ENCODE measurements around the gene DNAL4.

DNA sequence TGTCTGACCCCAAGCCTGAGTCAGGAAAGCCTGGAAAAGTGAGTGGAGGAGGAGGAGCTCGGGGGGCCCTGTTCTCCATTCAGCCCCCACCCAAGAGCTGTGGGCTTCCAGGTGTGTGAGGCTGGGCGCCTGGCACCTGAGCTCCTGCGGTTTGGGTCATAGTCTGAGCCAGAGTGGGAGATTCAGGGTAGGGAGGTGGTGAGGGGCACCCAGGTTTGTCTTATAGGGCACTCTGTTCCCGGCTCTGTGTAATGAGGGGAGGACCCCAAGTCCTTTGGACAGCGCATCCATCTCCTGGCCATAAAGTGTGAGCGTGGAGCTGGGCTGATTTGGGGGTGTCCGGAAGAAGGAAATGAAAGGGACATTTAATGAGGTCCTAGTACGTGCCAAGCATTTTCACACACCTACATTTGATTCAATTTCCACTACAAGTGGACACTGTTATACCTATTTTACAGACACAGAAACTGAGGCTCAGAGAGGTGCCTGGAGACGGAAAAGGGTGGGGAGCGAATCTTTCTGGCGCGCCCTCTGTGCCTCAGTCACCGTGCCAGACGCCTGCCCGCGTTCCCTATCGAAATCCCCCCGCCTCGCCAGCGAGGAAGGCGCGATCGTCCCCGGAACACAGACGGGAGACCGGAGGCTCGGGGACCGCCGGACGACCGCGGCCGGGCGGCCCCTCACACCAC is 48.7 kb upstream of the DNAL4 start:
- no peak for TF ChIP-seq POLR2A (IDR thresholded peaks at IDR 0.05; ENCODE audit: low read depth, low read length)
- TF ChIP-seq POLR2AphosphoS5 (IDR thresholded peaks at IDR 0.05; ENCODE audit: low read depth, low read length) = no peak
- TF ChIP-seq SPI1 (IDR thresholded peaks at IDR 0.05; ENCODE audit: low read depth, low read length) = no peak
- no peak for TF ChIP-seq POU2F2 (IDR thresholded peaks at IDR 0.05; ENCODE audit: low read depth, low read length)
- TF ChIP-seq TAF1 (IDR thresholded peaks at IDR 0.05; ENCODE audit: low read depth, low read length) = no peak

All from GM12891 (cell line).